HAP-1 (cell line): ENCODE results near the gene MAP4K2.

Experiments used
- DNase-seq, 2 experiments: peaks; one replicate each; pipeline ENCODE4 v3.0.0-alpha.2; 2016 to 2020; ENCODE audit warnings: low spot score in 2 of 2
- H3K27me3 ChIP-seq: fragments of 250-450 bp; sonication (Bioruptor Pico); 2 replicates; pipeline ENCODE4 v1.5.1; 2020; ENCODE audit warnings: low read depth, mild to moderate bottlenecking, moderate library complexity
- H3K36me3 ChIP-seq: fragments of 250-450 bp; sonication (Bioruptor Pico); replicated peaks from 2 replicates; pipeline ENCODE4 v1.5.1; 2020; ENCODE audit warnings: mild to moderate bottlenecking
- H3K4me1 ChIP-seq: fragments of 250-450 bp; sonication (Bioruptor Pico); 2 replicates; pipeline ENCODE4 v1.5.1; 2020; ENCODE audit warnings: mild to moderate bottlenecking
- H3K4me3 ChIP-seq: fragments of 250-450 bp; sonication (Bioruptor Pico); 2 replicates; pipeline ENCODE4 v1.5.1; 2020; ENCODE audit warnings: mild to moderate bottlenecking, moderate library complexity
- H3K9me3 ChIP-seq: fragments of 250-450 bp; sonication (Bioruptor Pico); 2 replicates; pipeline ENCODE4 v1.5.1; 2020; ENCODE audit warnings: mild to moderate bottlenecking, moderate library complexity
- in situ Hi-C: fragments of 300-500 bp; cut with MboI; formaldehyde crosslinking; loops from 3 replicates; pipeline ENCODE4 v1.14.3; 2020; ENCODE audit warnings: low sequenced_read_pairs, inconsistent platforms, mixed read lengths

Gene MAP4K2

GRCh38 chr11:64842851-64843685 is 40.1 kb upstream of the MAP4K2 start:
- in situ Hi-C loops, result loop anchor here (10.0 kb wide), 1 partner anchor 272 kb away; the partner anchor contains the start of genes TM7SF2 and ZNHIT2
- H3K4me1 ChIP-seq, result peaks cover 15% of the 10 kb centered on the region
- peak in 1 of 2 experiments; percentile 49 for DNase-seq
- no peaks in the 10 kb centered on the region for H3K36me3 ChIP-seq
- no peaks in the 10 kb centered on the region for H3K27me3 ChIP-seq
- H3K4me3 ChIP-seq, result no peak overlapping the region
- H3K9me3 ChIP-seq, result no peaks in the 10 kb centered on the region

- no peak overlapping the region for H3K4me3 ChIP-seq
- peaks cover 15% of the 10 kb centered on the region for H3K4me1 ChIP-seq
- in situ Hi-C loops, result loop anchor here (10.0 kb wide), 1 partner anchor 272 kb away; the partner anchor contains the start of genes TM7SF2 and ZNHIT2
- H3K9me3 ChIP-seq, result no peaks in the 10 kb centered on the region
- no peaks in the 10 kb centered on the region for H3K36me3 ChIP-seq
- DNase-seq, result no peak
- H3K27me3 ChIP-seq, result no peaks in the 10 kb centered on the region
Measured at GRCh38 chr11:64842366-64842759, 39.3 kb upstream of the MAP4K2 start.

GRCh38 chr11:64841592-64842365 is 38.8 kb upstream of the MAP4K2 start:
- H3K27me3 ChIP-seq, result no peaks in the 10 kb centered on the region
- no peaks in the 10 kb centered on the region for H3K36me3 ChIP-seq
- no peak overlapping the region for H3K4me3 ChIP-seq
- no peaks in the 10 kb centered on the region for H3K9me3 ChIP-seq
- in situ Hi-C loops, result loop anchor here (10.0 kb wide), 1 partner anchor 273 kb away; the partner anchor contains the start of genes TM7SF2 and ZNHIT2
- H3K4me1 ChIP-seq, result peaks cover 15% of the 10 kb centered on the region
- DNase-seq, result no peak

GRCh38 chr11:64839887-64840782 is 37.1 kb upstream of the MAP4K2 start:
- in situ Hi-C loops, result loop anchor here (10.0 kb wide), 1 partner anchor 275 kb away; the partner anchor contains the start of genes TM7SF2 and ZNHIT2

GRCh38 chr11:64839335-64839734 is 36.3 kb upstream of the MAP4K2 start:
- in situ Hi-C loops, result no loop called here
- H3K36me3 ChIP-seq, result no peaks in the 10 kb centered on the region
- no peaks in the 10 kb centered on the region for H3K27me3 ChIP-seq
- no peak overlapping the region for H3K4me3 ChIP-seq
- peaks cover 15% of the 10 kb centered on the region for H3K4me1 ChIP-seq
- DNase-seq, result no peak
- H3K9me3 ChIP-seq, result no peaks in the 10 kb centered on the region

More at GRCh38 chr11:64839887-64840782, 37.1 kb upstream of the MAP4K2 start:
- H3K36me3 ChIP-seq, result no peaks in the 10 kb centered on the region
- peaks cover 15% of the 10 kb centered on the region for H3K4me1 ChIP-seq
- DNase-seq, result no peak
- H3K27me3 ChIP-seq, result no peaks in the 10 kb centered on the region
- H3K4me3 ChIP-seq, result no peak overlapping the region
- no peaks in the 10 kb centered on the region for H3K9me3 ChIP-seq

- Histone ChIP-seq H3K4me3 (no peak overlapping the region), H3K9me3 (no peaks in the 10 kb centered on the region), H3K27me3 (no peaks in the 10 kb centered on the region), H3K4me1 (peaks cover 11% of the 10 kb centered on the region), H3K36me3 (no peaks in the 10 kb centered on the region)
- in situ Hi-C loops, result no loop called here
- DNase-seq, result no peak
Measured at GRCh38 chr11:64838600-64839334, 35.8 kb upstream of the MAP4K2 start.

GRCh38 chr11:64837887-64838351 is 34.9 kb upstream of the MAP4K2 start:
- Histone ChIP-seq H3K4me1 (peaks cover 2% of the 10 kb centered on the region), H3K27me3 (no peaks in the 10 kb centered on the region), H3K4me3 (no peak overlapping the region), H3K36me3 (no peaks in the 10 kb centered on the region), H3K9me3 (no peaks in the 10 kb centered on the region)
- in situ Hi-C loops, result no loop called here
- DNase-seq, result no peak

GRCh38 chr11:64836448-64837072 is 33.5 kb upstream of the MAP4K2 start:
- no peaks in the 10 kb centered on the region for H3K36me3 ChIP-seq

GRCh38 chr11:64835616-64836447 is 32.8 kb upstream of the MAP4K2 start:
- H3K4me3 ChIP-seq, result no peak overlapping the region
- in situ Hi-C loops, result no loop called here
- no peaks in the 10 kb centered on the region for H3K27me3 ChIP-seq
- no peak for DNase-seq
- H3K36me3 ChIP-seq, result no peaks in the 10 kb centered on the region
- H3K9me3 ChIP-seq, result no peaks in the 10 kb centered on the region
- no peaks in the 10 kb centered on the region for H3K4me1 ChIP-seq

More at GRCh38 chr11:64836448-64837072, 33.5 kb upstream of the MAP4K2 start:
- Histone ChIP-seq H3K4me1 (no peaks in the 10 kb centered on the region), H3K9me3 (no peaks in the 10 kb centered on the region), H3K4me3 (no peak overlapping the region), H3K27me3 (no peaks in the 10 kb centered on the region)
- in situ Hi-C loops, result no loop called here
- no peak for DNase-seq

- in situ Hi-C loops, result no loop called here
- no peak for DNase-seq
- H3K4me3 ChIP-seq, result no peak overlapping the region
Measured at GRCh38 chr11:64834723-64835615, 32.0 kb upstream of the MAP4K2 start.

More at GRCh38 chr11:64834723-64835615, 32.0 kb upstream of the MAP4K2 start:
- Histone ChIP-seq H3K4me1 (no peaks in the 10 kb centered on the region), H3K36me3 (no peaks in the 10 kb centered on the region), H3K9me3 (no peaks in the 10 kb centered on the region), H3K27me3 (no peaks in the 10 kb centered on the region)
